Endothelial cell (in vitro differentiated cells): ENCODE results near the gene ANTXR2. TPM values are rescaled to one million over a fixed set of nuclear protein-coding genes. Genes with fewer than 3 reads are reported as not detected.

Experiments used
- DNase-seq: peaks from one replicate; pipeline ENCODE4 v3.0.0; 2021; ENCODE audit warnings: low spot score
- H3K27ac Mint-ChIP-seq: one replicate; pipeline ENCODE4 v1.8.0; 2021; ENCODE audit warnings: mixed read lengths, inconsistent platforms; ENCODE audit not compliant: unreplicated experiment
- H3K27me3 Mint-ChIP-seq: one replicate; pipeline ENCODE4 v1.8.0; 2021; ENCODE audit warnings: mild to moderate bottlenecking, moderate library complexity, mixed read lengths, inconsistent platforms; ENCODE audit not compliant: unreplicated experiment
- H3K36me3 Mint-ChIP-seq: one replicate; pipeline ENCODE4 v1.8.0; 2021; ENCODE audit warnings: mild to moderate bottlenecking, low read depth, mixed read lengths, inconsistent platforms; ENCODE audit not compliant: unreplicated experiment
- H3K4me1 Mint-ChIP-seq: one replicate; pipeline ENCODE4 v1.8.0; 2021; ENCODE audit warnings: mild to moderate bottlenecking, mixed read lengths, inconsistent platforms; ENCODE audit not compliant: unreplicated experiment
- H3K4me3 Mint-ChIP-seq: one replicate; pipeline ENCODE4 v1.8.0; 2021; ENCODE audit warnings: mild to moderate bottlenecking, mixed read lengths, inconsistent platforms; ENCODE audit not compliant: unreplicated experiment
- H3K9me3 Mint-ChIP-seq: one replicate; pipeline ENCODE4 v1.8.0; 2021; ENCODE audit warnings: mixed read lengths, inconsistent platforms; ENCODE audit not compliant: unreplicated experiment
- total RNA-seq: library from RNA; stranded (reverse); fragmentation: NEBNext Ultra II Directional; extraction: Animal tissue kit (Norgen Biotek cat#: 25700); gene quantifications from one replicate; pipeline ENCODE4 v1.2.1, GENCODE V29; 2021; ENCODE audit not compliant: unreplicated experiment
- TF ChIP-seq, protein P1 (sequence below): fragments of 200-600 bp; sonication (generic); IDR thresholded peaks from one replicate; pipeline ENCODE4 v1.5.0; 2021; ENCODE audit warnings: antibody characterized with exemption; ENCODE audit not compliant: unreplicated experiment

ANTXR2 gene
- total RNA-seq, 1 donor from 2014 or later = 176 TPM

GRCh38 chr4:80088471-80088870, 15.4 kb upstream of the ANTXR2 start:
- no peaks in the 10 kb centered on the region for H3K36me3 Mint-ChIP-seq
- no peak for DNase-seq
- H3K9me3 Mint-ChIP-seq = no peaks in the 10 kb centered on the region
- TF ChIP-seq, protein P1, sequence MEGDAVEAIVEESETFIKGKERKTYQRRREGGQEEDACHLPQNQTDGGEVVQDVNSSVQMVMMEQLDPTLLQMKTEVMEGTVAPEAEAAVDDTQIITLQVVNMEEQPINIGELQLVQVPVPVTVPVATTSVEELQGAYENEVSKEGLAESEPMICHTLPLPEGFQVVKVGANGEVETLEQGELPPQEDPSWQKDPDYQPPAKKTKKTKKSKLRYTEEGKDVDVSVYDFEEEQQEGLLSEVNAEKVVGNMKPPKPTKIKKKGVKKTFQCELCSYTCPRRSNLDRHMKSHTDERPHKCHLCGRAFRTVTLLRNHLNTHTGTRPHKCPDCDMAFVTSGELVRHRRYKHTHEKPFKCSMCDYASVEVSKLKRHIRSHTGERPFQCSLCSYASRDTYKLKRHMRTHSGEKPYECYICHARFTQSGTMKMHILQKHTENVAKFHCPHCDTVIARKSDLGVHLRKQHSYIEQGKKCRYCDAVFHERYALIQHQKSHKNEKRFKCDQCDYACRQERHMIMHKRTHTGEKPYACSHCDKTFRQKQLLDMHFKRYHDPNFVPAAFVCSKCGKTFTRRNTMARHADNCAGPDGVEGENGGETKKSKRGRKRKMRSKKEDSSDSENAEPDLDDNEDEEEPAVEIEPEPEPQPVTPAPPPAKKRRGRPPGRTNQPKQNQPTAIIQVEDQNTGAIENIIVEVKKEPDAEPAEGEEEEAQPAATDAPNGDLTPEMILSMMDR = no peak
- H3K4me1 Mint-ChIP-seq = no peaks in the 10 kb centered on the region
- H3K4me3 Mint-ChIP-seq = no peak overlapping the region
- H3K27me3 Mint-ChIP-seq = peaks cover 3% of the 10 kb centered on the region
- no peak overlapping the region for H3K27ac Mint-ChIP-seq

DNA sequence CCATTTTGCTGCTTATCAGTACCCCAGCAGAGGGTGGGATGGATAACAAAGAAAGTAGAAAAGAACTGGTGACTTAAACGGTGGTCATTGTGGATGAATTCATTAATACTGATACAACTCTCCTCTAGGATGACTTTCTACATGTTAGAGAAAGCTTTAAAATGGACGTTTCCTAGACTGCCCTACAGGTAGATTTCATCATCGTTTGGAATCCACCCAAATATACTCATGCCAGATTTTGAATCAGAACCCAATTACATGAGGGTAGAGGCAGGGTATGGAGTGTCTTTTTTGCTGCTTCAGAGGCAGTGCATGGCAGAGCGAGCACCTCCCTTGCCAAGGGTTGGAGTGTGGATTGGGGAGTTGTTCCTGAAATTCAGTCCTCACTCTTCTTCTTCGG, 13.3 kb upstream of the ANTXR2 start:
- H3K9me3 Mint-ChIP-seq = no peaks in the 10 kb centered on the region
- H3K36me3 Mint-ChIP-seq = no peaks in the 10 kb centered on the region
- DNase-seq = no peak
- H3K27me3 Mint-ChIP-seq = peaks cover 2% of the 10 kb centered on the region
- H3K4me1 Mint-ChIP-seq = no peaks in the 10 kb centered on the region
- H3K4me3 Mint-ChIP-seq = no peak overlapping the region
- TF ChIP-seq, protein P1 = no peak
- no peak overlapping the region for H3K27ac Mint-ChIP-seq

DNA sequence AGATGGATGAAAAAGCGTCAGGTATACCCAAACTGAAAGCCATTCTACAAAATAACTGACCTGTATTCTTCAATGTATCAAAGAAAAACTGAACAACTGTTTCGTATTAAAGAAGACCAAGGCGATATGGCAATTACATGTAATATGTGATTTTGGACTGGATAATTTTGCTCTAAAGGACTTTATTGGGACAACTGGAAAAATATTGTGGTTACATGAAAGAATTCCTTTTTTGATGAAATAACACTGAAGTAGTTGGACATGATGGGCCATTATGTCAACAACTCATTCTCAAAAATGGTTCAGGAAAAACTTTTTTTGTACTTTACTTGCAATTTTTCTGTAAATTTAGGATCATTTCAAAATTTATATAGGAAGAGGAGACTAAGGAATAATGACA, 12.1 kb upstream of the ANTXR2 start:
- H3K4me3 Mint-ChIP-seq = no peak overlapping the region
- no peak for DNase-seq
- H3K4me1 Mint-ChIP-seq = no peaks in the 10 kb centered on the region
- no peaks in the 10 kb centered on the region for H3K36me3 Mint-ChIP-seq
- H3K27ac Mint-ChIP-seq = no peak overlapping the region
- no peaks in the 10 kb centered on the region for H3K9me3 Mint-ChIP-seq
- TF ChIP-seq, protein P1 = no peak
- H3K27me3 Mint-ChIP-seq = peaks cover 2% of the 10 kb centered on the region

GRCh38 chr4:80082693-80083092, 9.7 kb upstream of the ANTXR2 start:
- no peak overlapping the region for H3K27ac Mint-ChIP-seq
- no peaks in the 10 kb centered on the region for H3K36me3 Mint-ChIP-seq
- peaks cover 5% of the 10 kb centered on the region for H3K27me3 Mint-ChIP-seq
- no peaks in the 10 kb centered on the region for H3K9me3 Mint-ChIP-seq
- TF ChIP-seq, protein P1 = no peak
- no peak overlapping the region for H3K4me3 Mint-ChIP-seq
- no peaks in the 10 kb centered on the region for H3K4me1 Mint-ChIP-seq
- DNase-seq = no peak

DNA sequence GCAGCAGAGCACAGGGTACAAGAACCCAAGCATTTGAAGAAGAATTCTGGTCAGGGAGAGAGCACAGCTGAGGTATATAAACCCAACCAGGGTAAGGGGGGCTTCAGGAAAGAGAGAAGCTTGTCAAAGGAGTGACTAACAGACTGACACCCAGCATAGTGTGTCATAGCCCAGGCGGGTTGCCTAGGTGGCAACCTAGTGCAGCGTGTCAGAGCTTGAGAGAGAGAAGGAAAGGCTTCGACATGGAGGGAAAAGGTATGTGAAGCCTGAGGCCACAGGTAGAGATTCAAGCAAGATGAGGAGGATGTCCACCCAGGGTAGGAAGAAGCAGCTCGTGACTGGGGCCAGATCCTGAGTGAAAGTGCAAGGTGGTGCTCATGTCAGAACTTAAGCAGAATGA, 8.5 kb upstream of the ANTXR2 start:
- no peaks in the 10 kb centered on the region for H3K4me1 Mint-ChIP-seq
- H3K27me3 Mint-ChIP-seq = peaks cover 5% of the 10 kb centered on the region
- no peak overlapping the region for H3K4me3 Mint-ChIP-seq
- DNase-seq = no peak
- no peak overlapping the region for H3K27ac Mint-ChIP-seq
- TF ChIP-seq, protein P1 = no peak
- H3K36me3 Mint-ChIP-seq = no peaks in the 10 kb centered on the region
- no peaks in the 10 kb centered on the region for H3K9me3 Mint-ChIP-seq
